OCI-LY1 (cell line): ENCODE data around the gene NHLRC4.
"Not testable (repeated sequence)": the region's sequence is repeated elsewhere in the genome, so short reads cannot be mapped to it uniquely, and the experiment has no call there.

ENCODE experiments used
- H2AFZ ChIP-seq: fragments of 200-600 bp; sonication (generic), shearing (Covaris generic); 2 replicates; pipeline ENCODE4 v1.6.0; 2014; ENCODE audit warnings: antibody characterized with exemption, mild to moderate bottlenecking, low read length
- H3F3A ChIP-seq: fragments of 200-600 bp; sonication (generic), shearing (Covaris generic); 2 replicates; pipeline ENCODE4 v1.6.0; 2014; ENCODE audit warnings: mild to moderate bottlenecking, antibody characterized with exemption, low read length, moderate library complexity; ENCODE audit not compliant: insufficient read depth
- H3K27ac ChIP-seq: fragments of 200-600 bp; sonication (generic); 2 replicates; pipeline ENCODE4 v1.5.1; 2014; ENCODE audit warnings: low read length, mixed run types, mild to moderate bottlenecking, low read depth; ENCODE audit not compliant: poor library complexity, severe bottlenecking
- H3K27me3 ChIP-seq: fragments of 200-600 bp; sonication (generic); 2 replicates; pipeline ENCODE4 v1.6.0; 2014; ENCODE audit warnings: antibody characterized with exemption, mild to moderate bottlenecking, low read length, moderate library complexity; ENCODE audit not compliant: insufficient read depth
- H3K36me3 ChIP-seq: fragments of 200-600 bp; sonication (generic); 2 replicates; pipeline ENCODE4 v1.6.1; 2014; ENCODE audit warnings: mild to moderate bottlenecking, antibody characterized with exemption, low read length, moderate library complexity, mixed read lengths; ENCODE audit not compliant: insufficient read depth
- H3K4me1 ChIP-seq: fragments of 200-600 bp; sonication (generic); 2 replicates; pipeline ENCODE4 v1.5.1; 2014; ENCODE audit warnings: mild to moderate bottlenecking, low read length, moderate library complexity; ENCODE audit not compliant: insufficient read depth, severe bottlenecking
- H3K4me2 ChIP-seq: fragments of 200-600 bp; sonication (generic), shearing (Covaris generic); 2 replicates; pipeline ENCODE4 v1.6.1; 2014; ENCODE audit warnings: low read length
- H3K4me3 ChIP-seq: fragments of 200-600 bp; sonication (generic); 2 replicates; pipeline ENCODE4 v1.5.1; 2014; ENCODE audit warnings: low read length, low read depth, mild to moderate bottlenecking, mixed read lengths; ENCODE audit not compliant: poor library complexity, severe bottlenecking
- H3K79me2 ChIP-seq: fragments of 200-600 bp; shearing (Covaris generic); 2 replicates; pipeline ENCODE4 v1.6.1; 2016; ENCODE audit warnings: mixed run types, low read length, mixed read lengths; ENCODE audit not compliant: insufficient read depth
- H3K9ac ChIP-seq: fragments of 200-600 bp; sonication (generic), shearing (Covaris generic); 2 replicates; pipeline ENCODE4 v1.6.1; 2014; ENCODE audit warnings: mild to moderate bottlenecking, low read length, mixed read lengths
- H3K9me2 ChIP-seq: fragments of 200-600 bp; sonication (generic), shearing (Covaris generic); 2 replicates; pipeline ENCODE4 v1.6.1; 2014; ENCODE audit warnings: low read depth, mild to moderate bottlenecking, low read length, mixed read lengths
- H3K9me3 ChIP-seq: fragments of 200-600 bp; shearing (Covaris generic); 2 replicates; pipeline ENCODE4 v1.6.1; 2014; ENCODE audit warnings: low read length, mixed read lengths
- H4K20me1 ChIP-seq: fragments of 200-600 bp; sonication (generic), shearing (Covaris generic); 2 replicates; pipeline ENCODE4 v1.6.0; 2016; ENCODE audit warnings: mild to moderate bottlenecking, low read length; ENCODE audit not compliant: insufficient read depth
- EZH2 ChIP-seq: fragments of 200-600 bp; sonication (generic), shearing (Covaris generic); IDR thresholded peaks from 2 replicates; pipeline ENCODE4 v1.8.0; 2017; ENCODE audit warnings: borderline replicate concordance, mixed run types, mild to moderate bottlenecking, antibody characterized with exemption, low read length, moderate library complexity, mixed read lengths
- TF ChIP-seq, protein P1 (sequence below): fragments of 200-600 bp; sonication (generic), shearing (Covaris generic); IDR thresholded peaks from 2 replicates; pipeline ENCODE4 v1.5.1; 2017; ENCODE audit warnings: mild to moderate bottlenecking, antibody characterized with exemption, low read length, moderate library complexity, mixed read lengths

The NHLRC4 gene

DNA sequence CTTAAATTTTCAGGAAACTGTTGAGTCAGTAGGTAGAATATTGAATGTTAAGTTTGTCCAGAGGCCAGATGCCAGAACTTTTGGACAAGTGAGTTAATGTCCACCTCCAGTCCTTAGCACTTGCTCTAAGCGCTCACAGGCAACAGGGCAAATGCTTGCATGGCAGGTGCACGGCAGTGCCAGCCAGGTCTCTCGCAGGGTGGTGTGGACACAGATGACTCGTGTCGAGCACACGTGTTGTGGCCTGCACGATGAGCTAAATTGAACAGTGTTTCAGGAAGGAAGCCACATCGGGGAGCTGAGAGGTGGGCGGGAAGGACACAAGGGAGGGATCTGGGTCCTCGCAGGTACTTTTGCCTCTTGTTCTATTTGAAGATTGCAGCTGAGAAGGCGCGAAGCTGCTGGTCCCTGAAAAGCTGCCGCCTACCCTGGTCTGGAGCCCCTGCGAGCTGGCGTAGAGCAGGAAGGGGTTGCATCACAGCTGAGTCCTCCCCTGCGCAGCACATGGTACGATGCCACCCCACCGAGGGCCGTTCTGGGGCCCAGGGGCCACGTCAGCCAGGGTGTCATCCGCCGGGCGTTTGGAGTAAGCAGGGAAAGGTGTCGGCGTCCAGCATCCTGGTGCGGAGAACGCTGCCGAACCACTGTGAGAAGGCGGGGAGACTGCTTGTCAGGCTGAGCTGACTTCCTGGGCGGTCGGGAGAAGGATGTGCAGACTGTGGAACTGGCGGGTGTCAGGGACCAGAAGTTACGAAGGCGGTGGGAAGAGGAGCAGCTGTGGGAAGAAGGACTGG lies 29.3 kb downstream of the NHLRC4 start:
- Histone ChIP-seq H3K4me1 (peaks cover 19% of the 10 kb centered on the region), H3K9me3 (no peaks in the 10 kb centered on the region), H3K27me3 (no peaks in the 10 kb centered on the region), H3K79me2 (no peaks in the 10 kb centered on the region), H3F3A (no peaks in the 10 kb centered on the region), H4K20me1 (no peaks in the 10 kb centered on the region), H3K9ac (no peak overlapping the region), H3K27ac (no peak overlapping the region), H2AFZ (no peak overlapping the region), H3K9me2 (no peaks in the 10 kb centered on the region), H3K4me3 (no peak overlapping the region), H3K4me2 (no peak overlapping the region), H3K36me3 (peaks cover under 1% of the 10 kb centered on the region; the same call in 1 of the 2 replicates)
- TF ChIP-seq EZH2, result no peak
- TF ChIP-seq, protein P1, sequence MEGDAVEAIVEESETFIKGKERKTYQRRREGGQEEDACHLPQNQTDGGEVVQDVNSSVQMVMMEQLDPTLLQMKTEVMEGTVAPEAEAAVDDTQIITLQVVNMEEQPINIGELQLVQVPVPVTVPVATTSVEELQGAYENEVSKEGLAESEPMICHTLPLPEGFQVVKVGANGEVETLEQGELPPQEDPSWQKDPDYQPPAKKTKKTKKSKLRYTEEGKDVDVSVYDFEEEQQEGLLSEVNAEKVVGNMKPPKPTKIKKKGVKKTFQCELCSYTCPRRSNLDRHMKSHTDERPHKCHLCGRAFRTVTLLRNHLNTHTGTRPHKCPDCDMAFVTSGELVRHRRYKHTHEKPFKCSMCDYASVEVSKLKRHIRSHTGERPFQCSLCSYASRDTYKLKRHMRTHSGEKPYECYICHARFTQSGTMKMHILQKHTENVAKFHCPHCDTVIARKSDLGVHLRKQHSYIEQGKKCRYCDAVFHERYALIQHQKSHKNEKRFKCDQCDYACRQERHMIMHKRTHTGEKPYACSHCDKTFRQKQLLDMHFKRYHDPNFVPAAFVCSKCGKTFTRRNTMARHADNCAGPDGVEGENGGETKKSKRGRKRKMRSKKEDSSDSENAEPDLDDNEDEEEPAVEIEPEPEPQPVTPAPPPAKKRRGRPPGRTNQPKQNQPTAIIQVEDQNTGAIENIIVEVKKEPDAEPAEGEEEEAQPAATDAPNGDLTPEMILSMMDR, result no peak

DNA sequence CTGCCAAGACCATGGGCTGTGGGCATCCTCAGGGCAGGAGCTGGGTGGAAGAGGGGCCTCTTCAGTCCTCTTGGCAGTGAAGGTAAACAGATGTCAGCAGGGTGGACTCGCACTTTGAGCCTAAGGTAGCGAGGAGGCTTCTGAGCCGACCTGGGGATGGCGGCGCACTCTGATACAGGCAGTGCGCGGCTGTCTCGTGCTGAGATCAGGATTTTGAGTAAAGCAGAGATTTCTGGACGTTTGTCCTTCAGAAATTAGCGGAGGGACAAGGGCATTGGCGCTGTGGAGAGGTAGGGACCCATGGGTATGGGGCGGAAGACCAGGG lies 29.9 kb downstream of the NHLRC4 start:
- H3K27me3 ChIP-seq, result no peaks in the 10 kb centered on the region
- TF ChIP-seq, protein P1, result no peak
- no peak for TF ChIP-seq EZH2
- H3K4me2 ChIP-seq, result no peak overlapping the region
- H3K36me3 ChIP-seq, result peaks cover 3% of the 10 kb centered on the region; the same call in 1 of the 2 replicates
- no peaks in the 10 kb centered on the region for H4K20me1 ChIP-seq
- H3K9me3 ChIP-seq, result no peaks in the 10 kb centered on the region
- no peaks in the 10 kb centered on the region for H3K9me2 ChIP-seq
- no peaks in the 10 kb centered on the region for H3K79me2 ChIP-seq
- no peak overlapping the region for H3K4me3 ChIP-seq
- H3K27ac ChIP-seq, result no peak overlapping the region
- H3K9ac ChIP-seq, result no peak overlapping the region
- H3K4me1 ChIP-seq, result peaks cover 18% of the 10 kb centered on the region
- H2AFZ ChIP-seq, result no peak overlapping the region
- H3F3A ChIP-seq, result no peaks in the 10 kb centered on the region

DNA sequence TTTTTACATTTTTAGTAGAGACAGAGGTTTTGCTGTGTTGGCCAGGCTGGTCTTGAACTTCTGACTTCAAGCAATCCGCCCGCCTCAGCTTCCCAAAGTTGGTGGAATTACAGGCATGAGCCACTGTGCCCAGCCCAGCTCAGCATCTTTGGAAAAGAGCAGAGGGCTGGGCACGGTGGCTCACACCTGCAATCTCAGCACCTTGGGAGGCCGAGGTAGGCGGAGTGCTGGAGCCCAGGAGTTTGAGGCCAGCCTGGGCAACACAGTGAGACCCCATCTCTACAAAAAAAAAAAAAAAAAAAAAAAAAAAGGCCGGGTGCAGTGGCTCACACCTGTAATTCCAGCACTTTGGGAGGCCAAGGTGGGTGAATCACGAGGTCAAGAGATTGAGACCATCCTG lies 30.9 kb downstream of the NHLRC4 start:
- H2AFZ ChIP-seq, H3K9me3 ChIP-seq, H3F3A ChIP-seq, H3K9ac ChIP-seq, H4K20me1 ChIP-seq, H3K4me2 ChIP-seq, H3K4me3 ChIP-seq, H3K36me3 ChIP-seq, H3K27ac ChIP-seq, H3K9me2 ChIP-seq, H3K79me2 ChIP-seq, H3K27me3 ChIP-seq: not testable (repeated sequence)
- peaks cover 13% of the 10 kb centered on the region for H3K4me1 ChIP-seq
